Gastroesophageal sphincter (tissue), 4 donors: ENCODE results near the gene YWHAQ. TPM values are rescaled to one million over a fixed set of nuclear protein-coding genes. Genes with fewer than 3 reads are reported as not detected.

Experiments used
- ATAC-seq: fragments of 150-250 bp; one replicate; pipeline ENCODE4 v1.9.1; 2016; ENCODE audit warnings: mild to moderate bottlenecking, moderate library complexity
- H3K27ac ChIP-seq, 4 donors: fragments of 200-600 bp; sonication (generic) in 3 of 4; 1 replicate in 3 of 4; 2 replicates in 1 of 4; pipeline ENCODE4 v1.5.1; 2016 to 2019
- H3K27me3 ChIP-seq: fragments of 200-600 bp; sonication (generic); one replicate; pipeline ENCODE4 v1.5.1; 2019
- H3K36me3 ChIP-seq, 2 donors: fragments of 200-600 bp; sonication (generic); one replicate each; pipeline ENCODE4 v1.5.1; 2019; ENCODE audit warnings: control low read depth in 1 of 2
- H3K4me1 ChIP-seq, 3 donors: fragments of 200-600 bp; sonication (generic); 1 replicate in 2 of 3; 2 replicates in 1 of 3; pipeline ENCODE4 v1.5.1; 2016 to 2019; ENCODE audit warnings: control low read depth in 2 of 3
- H3K4me3 ChIP-seq, 2 donors: fragments of 200-600 bp; sonication (generic); one replicate each; pipeline ENCODE4 v1.5.1; 2019; ENCODE audit warnings: mild to moderate bottlenecking in 1 of 2, moderate library complexity in 1 of 2
- H3K9me3 ChIP-seq, 3 donors: fragments of 200-600 bp; sonication (generic); one replicate each; pipeline ENCODE4 v1.5.1; 2017 to 2019; ENCODE audit warnings: control low read depth in 2 of 3
- EP300 ChIP-seq: sonication (generic); formaldehyde crosslinking; IDR thresholded peaks from one replicate; pipeline ENCODE4 v1.6.1; 2017; ENCODE audit warnings: antibody characterized with exemption, mild to moderate bottlenecking
- POLR2A ChIP-seq, 2 donors: fragments of 450-650 bp; IDR thresholded peaks; one replicate each; pipeline ENCODE4 v1.6.1; 2017; ENCODE audit warnings: antibody characterized with exemption in 2 of 2, mild to moderate bottlenecking in 2 of 2, moderate library complexity in 1 of 2
- POLR2AphosphoS5 ChIP-seq: sonication (generic); formaldehyde crosslinking; IDR thresholded peaks from one replicate; pipeline ENCODE4 v1.6.1; 2017; ENCODE audit warnings: antibody characterized with exemption
- WGBS, 2 donors: methylation state at CpG; one replicate each; pipeline ENCODE4 v1.1.5; 2018; ENCODE audit warnings: low coverage in 1 of 2; 5-methylcytosine and 5-hydroxymethylcytosine counted together
- total RNA-seq, 4 donors: library from RNA; depleted of rRNA; stranded (reverse); fragments of >200 nt; gene quantifications; one replicate each; pipeline ENCODE4 v1.1.0, GENCODE V29; 2016
- TF ChIP-seq, protein P1 (sequence below), 4 experiments: fragments of 200-600 bp in 2 of 4; fragments of 450-650 bp in 2 of 4; sonication (generic) in 1 of 4; IDR thresholded peaks; one replicate each; pipeline ENCODE4 v1.5.1; 2017 to 2019; ENCODE audit warnings: antibody characterized with exemption in 4 of 4, mild to moderate bottlenecking in 2 of 4, moderate library complexity in 2 of 4

Gene YWHAQ
- total RNA-seq, 4 donors from 2014 or later: 226 to 282 (median 255) TPM

DNA sequence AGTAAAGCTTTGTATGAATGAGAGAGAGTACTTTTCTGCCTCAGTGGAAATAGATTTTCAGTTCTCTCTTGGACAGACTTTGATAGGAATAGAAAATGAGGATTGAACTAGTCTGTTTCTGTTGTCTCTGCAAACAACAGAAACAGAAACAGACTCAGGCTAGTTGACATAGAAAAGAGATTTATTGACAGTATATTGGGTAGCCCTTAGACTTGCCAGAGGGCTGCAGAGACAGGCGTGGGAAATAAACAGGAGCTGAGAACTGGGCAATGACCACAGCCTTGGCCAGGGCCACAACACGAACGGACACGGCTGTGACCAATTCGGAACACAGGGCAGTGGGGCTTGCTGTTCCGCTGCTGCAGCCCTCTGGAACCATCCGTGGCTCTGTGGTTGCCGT is 30.5 kb upstream of the YWHAQ start:
- Histone ChIP-seq H3K36me3 (no peaks in the 10 kb centered on the region), H3K27ac (no peak overlapping the region), H3K4me3 (no peak overlapping the region), H3K9me3 (no peaks in the 10 kb centered on the region), H3K4me1 (no peaks in the 10 kb centered on the region), H3K27me3 (no peaks in the 10 kb centered on the region)
- 66 to 80% methylated on average over 1 to 2 of the region's 8 CpGs for WGBS, 2 donors
- no peak for ATAC-seq
- TF ChIP-seq EP300: no peak
- TF ChIP-seq, protein P1, sequence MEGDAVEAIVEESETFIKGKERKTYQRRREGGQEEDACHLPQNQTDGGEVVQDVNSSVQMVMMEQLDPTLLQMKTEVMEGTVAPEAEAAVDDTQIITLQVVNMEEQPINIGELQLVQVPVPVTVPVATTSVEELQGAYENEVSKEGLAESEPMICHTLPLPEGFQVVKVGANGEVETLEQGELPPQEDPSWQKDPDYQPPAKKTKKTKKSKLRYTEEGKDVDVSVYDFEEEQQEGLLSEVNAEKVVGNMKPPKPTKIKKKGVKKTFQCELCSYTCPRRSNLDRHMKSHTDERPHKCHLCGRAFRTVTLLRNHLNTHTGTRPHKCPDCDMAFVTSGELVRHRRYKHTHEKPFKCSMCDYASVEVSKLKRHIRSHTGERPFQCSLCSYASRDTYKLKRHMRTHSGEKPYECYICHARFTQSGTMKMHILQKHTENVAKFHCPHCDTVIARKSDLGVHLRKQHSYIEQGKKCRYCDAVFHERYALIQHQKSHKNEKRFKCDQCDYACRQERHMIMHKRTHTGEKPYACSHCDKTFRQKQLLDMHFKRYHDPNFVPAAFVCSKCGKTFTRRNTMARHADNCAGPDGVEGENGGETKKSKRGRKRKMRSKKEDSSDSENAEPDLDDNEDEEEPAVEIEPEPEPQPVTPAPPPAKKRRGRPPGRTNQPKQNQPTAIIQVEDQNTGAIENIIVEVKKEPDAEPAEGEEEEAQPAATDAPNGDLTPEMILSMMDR (IDR thresholded peaks at IDR 0.05): no peak
- TF ChIP-seq POLR2AphosphoS5: no peak
- no peak for TF ChIP-seq POLR2A (IDR thresholded peaks at IDR 0.05)

DNA sequence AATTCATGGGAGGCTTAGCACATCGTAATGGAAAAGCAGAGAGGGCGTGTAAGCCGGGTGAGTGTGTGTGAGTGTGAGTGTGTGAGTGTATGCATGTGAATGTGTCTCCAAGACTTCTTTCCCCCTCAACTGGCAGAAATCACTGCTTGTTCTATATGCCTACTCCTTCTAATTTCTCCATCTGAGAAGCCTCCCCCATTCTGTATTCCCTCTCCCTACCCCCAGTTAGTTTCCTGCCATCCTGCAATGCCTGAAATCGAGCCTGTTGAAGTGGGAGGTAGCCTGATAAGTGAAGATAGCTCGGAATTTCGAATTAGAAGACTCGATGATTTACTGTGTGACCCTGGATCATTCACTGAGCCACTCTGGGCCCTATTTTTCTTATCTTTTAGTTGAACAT is 30.0 kb upstream of the YWHAQ start:
- Histone ChIP-seq H3K27me3 (no peaks in the 10 kb centered on the region), H3K9me3 (no peaks in the 10 kb centered on the region), H3K36me3 (no peaks in the 10 kb centered on the region), H3K27ac (no peak overlapping the region), H3K4me1 (no peaks in the 10 kb centered on the region), H3K4me3 (no peak overlapping the region)
- 90 to 91% methylated on average over 7 of the region's 7 CpGs for WGBS, 2 donors
- TF ChIP-seq POLR2A (IDR thresholded peaks at IDR 0.05) (no peak), POLR2AphosphoS5 (no peak), EP300 (no peak)
- TF ChIP-seq, protein P1 (IDR thresholded peaks at IDR 0.05): no peak
- no peak for ATAC-seq

DNA sequence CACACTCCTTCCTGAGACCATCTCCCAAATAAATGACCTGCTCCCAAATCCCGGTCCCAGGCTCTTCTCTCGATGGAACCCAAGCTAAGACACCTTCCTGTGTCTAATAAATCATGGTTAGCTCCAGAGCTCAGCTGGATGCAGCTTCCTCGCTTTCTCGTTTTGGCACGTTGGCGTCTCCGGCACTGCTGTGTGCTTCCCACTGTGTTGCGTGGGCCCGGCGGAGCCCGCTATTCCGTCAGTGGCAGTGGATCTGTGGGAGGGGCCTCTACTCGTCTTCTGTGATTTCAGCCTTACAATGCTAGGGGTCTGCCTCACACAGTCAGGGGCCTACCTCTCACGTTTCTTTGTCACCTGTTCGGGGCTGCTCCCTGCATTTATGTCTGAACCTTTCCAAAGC is 29.4 kb upstream of the YWHAQ start:
- no peak overlapping the region for H3K27ac ChIP-seq
- no peaks in the 10 kb centered on the region for H3K36me3 ChIP-seq
- no peaks in the 10 kb centered on the region for H3K4me1 ChIP-seq
- H3K27me3 ChIP-seq: no peaks in the 10 kb centered on the region
- 73 to 100% methylated on average over 5 to 14 of the region's 15 CpGs for WGBS, 2 donors
- no peak for TF ChIP-seq EP300
- TF ChIP-seq POLR2AphosphoS5: no peak
- no peak for TF ChIP-seq POLR2A (IDR thresholded peaks at IDR 0.05)
- TF ChIP-seq, protein P1 (IDR thresholded peaks at IDR 0.05): no peak
- no peak for ATAC-seq
- H3K4me3 ChIP-seq: no peak overlapping the region
- H3K9me3 ChIP-seq: no peaks in the 10 kb centered on the region

DNA sequence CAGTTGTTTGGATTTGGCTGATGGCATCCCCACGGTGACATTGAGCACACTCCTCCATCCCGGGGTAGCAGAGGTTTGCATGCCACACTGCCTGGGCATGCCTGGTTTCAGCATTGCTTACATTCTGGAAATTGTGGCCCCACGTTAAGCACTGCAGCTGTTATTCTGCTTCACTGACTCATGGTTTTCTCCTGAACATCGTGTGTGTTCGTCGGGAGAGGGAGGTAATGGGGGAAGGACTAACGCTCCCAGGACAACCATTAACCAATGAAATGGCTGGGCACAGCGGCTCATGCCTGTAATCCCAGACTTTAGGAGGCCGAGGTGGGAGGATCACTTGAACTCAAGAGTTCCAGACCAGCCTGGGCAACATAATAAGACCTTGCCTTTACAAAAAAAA is 28.2 kb upstream of the YWHAQ start:
- WGBS, 2 donors: 33 to 93% methylated on average over 2 of the region's 9 CpGs
- H3K4me1 ChIP-seq: no peaks in the 10 kb centered on the region
- no peak overlapping the region for H3K4me3 ChIP-seq
- no peaks in the 10 kb centered on the region for H3K27me3 ChIP-seq
- ATAC-seq: no peak
- TF ChIP-seq EP300 (no peak), POLR2A (IDR thresholded peaks at IDR 0.05) (no peak), POLR2AphosphoS5 (no peak)
- TF ChIP-seq, protein P1 (IDR thresholded peaks at IDR 0.05): no peak
- H3K36me3 ChIP-seq: no peaks in the 10 kb centered on the region
- H3K9me3 ChIP-seq: no peaks in the 10 kb centered on the region
- H3K27ac ChIP-seq: no peak overlapping the region

DNA sequence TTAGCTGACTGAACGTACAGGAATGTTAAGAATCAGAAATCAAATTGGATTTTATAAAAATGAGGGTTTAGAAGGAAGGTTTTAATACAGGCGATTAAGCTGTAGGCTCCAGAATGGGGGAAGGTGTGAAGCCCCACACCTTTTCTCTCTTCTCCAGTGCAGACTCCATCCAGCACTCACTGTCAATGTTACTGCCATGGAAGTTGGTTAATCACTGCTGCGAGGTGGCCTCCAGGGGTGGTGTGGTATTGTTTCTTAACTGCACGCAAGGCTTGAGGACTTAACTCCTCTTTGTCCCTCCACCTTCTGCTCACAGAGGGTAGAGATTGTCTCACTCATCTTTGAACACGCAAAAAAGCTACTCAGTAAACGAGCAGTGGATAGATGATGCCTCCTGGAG is 26.9 kb upstream of the YWHAQ start:
- Histone ChIP-seq H3K27ac (no peak overlapping the region), H3K4me3 (no peak overlapping the region), H3K4me1 (no peaks in the 10 kb centered on the region), H3K9me3 (no peaks in the 10 kb centered on the region), H3K27me3 (no peaks in the 10 kb centered on the region), H3K36me3 (no peaks in the 10 kb centered on the region)
- no peak for ATAC-seq
- 80 to 86% methylated on average over 6 of the region's 6 CpGs for WGBS, 2 donors
- TF ChIP-seq POLR2AphosphoS5 (no peak), EP300 (no peak), POLR2A (IDR thresholded peaks at IDR 0.05) (no peak)
- TF ChIP-seq, protein P1 (IDR thresholded peaks at IDR 0.05): no peak
